Prostate gland (tissue), 2 donors: ENCODE results near the gene TMEM51. TPM values are rescaled to one million over a fixed set of nuclear protein-coding genes. Genes with fewer than 3 reads are reported as not detected.

Experiments
- DNase-seq: peaks from one replicate; pipeline ENCODE4 v3.0.0-alpha.2; 2019; ENCODE audit warnings: low spot score
- H3K27ac ChIP-seq, 2 donors: fragments of 200-600 bp; sonication (generic); 2 replicates each; pipeline ENCODE4 v1.5.1; 2017 to 2019
- H3K27me3 ChIP-seq: fragments of 200-600 bp; sonication (generic); replicated peaks from 2 replicates; pipeline ENCODE4 v1.5.1; 2019; ENCODE audit not compliant: insufficient read depth
- H3K36me3 ChIP-seq, 2 donors: fragments of 200-600 bp; sonication (generic); 1 replicate in 1 of 2; 2 replicates in 1 of 2; pipeline versions ENCODE4 v1.5.1 to v1.8.1; 2017 to 2019
- H3K4me1 ChIP-seq: fragments of 200-600 bp; sonication (generic); replicated peaks from 2 replicates; pipeline ENCODE4 v1.5.1; 2019
- H3K4me3 ChIP-seq, 2 donors: fragments of 200-600 bp; sonication (generic); 2 replicates each; pipeline ENCODE4 v1.5.1; 2017 to 2019
- H3K9me3 ChIP-seq: fragments of 200-600 bp; sonication (generic); 2 replicates; pipeline ENCODE4 v1.5.1; 2017
- POLR2A ChIP-seq: fragments of 450-650 bp; IDR thresholded peaks from one replicate; pipeline ENCODE4 v1.6.1; 2016; ENCODE audit warnings: antibody characterized with exemption, mild to moderate bottlenecking
- POLR2AphosphoS5 ChIP-seq: sonication (generic); formaldehyde crosslinking; IDR thresholded peaks from one replicate; pipeline ENCODE4 v1.6.1; 2017; ENCODE audit warnings: antibody characterized with exemption
- WGBS: methylation state at CpG from one replicate; pipeline ENCODE4 v1.1.5; 2018; 5-methylcytosine and 5-hydroxymethylcytosine counted together
- intact Hi-C: fragments of 100-400 bp; cut with DNase I; formaldehyde crosslinking; loops from one replicate; pipeline ENCODE4 v1.14.2; 2022
- total RNA-seq, 2 donors: library from RNA; depleted of rRNA; stranded (reverse); fragments of >200 nt; gene quantifications; one replicate each; pipeline ENCODE4 v1.1.0, GENCODE V29; 2016
- TF ChIP-seq, protein P1 (sequence below), 4 experiments: fragments of 200-600 bp in 2 of 4; fragments of 450-650 bp in 2 of 4; sonication (generic) in 2 of 4; IDR thresholded peaks; 1 replicate in 3 of 4; 2 replicates in 1 of 4; pipeline ENCODE4 v1.5.1; 2016 to 2019; ENCODE audit warnings: antibody characterized with exemption in 4 of 4, mild to moderate bottlenecking in 2 of 4, moderate library complexity in 2 of 4

TMEM51 gene
- total RNA-seq, 2 donors from 2014 or later = 9.8 to 17.6 TPM

DNA sequence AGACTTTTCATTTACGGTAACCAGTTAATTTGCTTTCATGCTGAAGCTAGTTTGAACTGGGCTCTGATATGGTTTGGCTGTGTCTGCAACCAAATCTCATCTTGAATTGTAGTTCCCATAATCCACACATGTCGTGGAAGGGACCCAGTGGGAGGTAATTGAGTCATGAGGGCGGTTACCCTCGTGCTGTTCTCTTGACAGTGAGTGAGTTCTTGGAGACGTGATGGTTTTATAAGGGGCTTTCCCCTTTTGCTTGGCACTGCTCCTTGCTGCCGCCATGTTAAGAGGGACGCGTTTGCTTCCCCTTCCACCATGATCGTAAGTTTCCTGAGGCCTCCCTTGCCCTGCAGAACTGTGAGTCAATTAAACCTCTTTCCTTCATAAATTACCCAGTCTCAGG, 83.2 kb downstream of the TMEM51 start:
- TF ChIP-seq POLR2AphosphoS5 (no peak), POLR2A (no peak)
- TF ChIP-seq, protein P1, sequence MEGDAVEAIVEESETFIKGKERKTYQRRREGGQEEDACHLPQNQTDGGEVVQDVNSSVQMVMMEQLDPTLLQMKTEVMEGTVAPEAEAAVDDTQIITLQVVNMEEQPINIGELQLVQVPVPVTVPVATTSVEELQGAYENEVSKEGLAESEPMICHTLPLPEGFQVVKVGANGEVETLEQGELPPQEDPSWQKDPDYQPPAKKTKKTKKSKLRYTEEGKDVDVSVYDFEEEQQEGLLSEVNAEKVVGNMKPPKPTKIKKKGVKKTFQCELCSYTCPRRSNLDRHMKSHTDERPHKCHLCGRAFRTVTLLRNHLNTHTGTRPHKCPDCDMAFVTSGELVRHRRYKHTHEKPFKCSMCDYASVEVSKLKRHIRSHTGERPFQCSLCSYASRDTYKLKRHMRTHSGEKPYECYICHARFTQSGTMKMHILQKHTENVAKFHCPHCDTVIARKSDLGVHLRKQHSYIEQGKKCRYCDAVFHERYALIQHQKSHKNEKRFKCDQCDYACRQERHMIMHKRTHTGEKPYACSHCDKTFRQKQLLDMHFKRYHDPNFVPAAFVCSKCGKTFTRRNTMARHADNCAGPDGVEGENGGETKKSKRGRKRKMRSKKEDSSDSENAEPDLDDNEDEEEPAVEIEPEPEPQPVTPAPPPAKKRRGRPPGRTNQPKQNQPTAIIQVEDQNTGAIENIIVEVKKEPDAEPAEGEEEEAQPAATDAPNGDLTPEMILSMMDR (IDR thresholded peaks at IDR 0.05) = no peak
- Histone ChIP-seq H3K27ac (no peak overlapping the region), H3K9me3 (no peaks in the 10 kb centered on the region), H3K4me3 (no peak overlapping the region), H3K4me1 (no peaks in the 10 kb centered on the region), H3K27me3 (no peaks in the 10 kb centered on the region), H3K36me3 (no peaks in the 10 kb centered on the region)
- intact Hi-C loops = no loop called here
- 76% methylated on average over 9 of the region's 9 CpGs for WGBS
- no peak for DNase-seq

DNA sequence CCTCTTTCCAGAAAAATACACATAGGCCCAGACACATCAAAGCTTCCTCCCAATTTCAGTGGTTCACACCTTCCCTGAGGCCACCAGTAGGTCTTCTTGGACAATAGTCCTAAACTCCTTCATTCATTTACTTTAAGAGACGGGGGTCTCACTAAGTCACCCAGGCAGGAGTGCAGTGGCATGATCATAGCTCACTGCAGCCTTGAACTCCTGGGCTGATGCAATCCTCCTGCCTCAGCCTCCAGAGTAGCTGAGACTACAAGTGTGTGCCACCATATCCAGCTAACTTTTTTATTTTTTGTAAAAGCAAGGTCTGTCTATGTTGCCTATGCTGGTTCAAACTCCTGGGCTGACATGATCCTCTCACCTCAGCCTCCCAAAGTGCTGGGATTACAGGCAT, 85.2 kb downstream of the TMEM51 start:
- TF ChIP-seq POLR2AphosphoS5 (no peak), POLR2A (no peak)
- TF ChIP-seq, protein P1 (IDR thresholded peaks at IDR 0.05) = no peak
- no peaks in the 10 kb centered on the region for H3K4me1 ChIP-seq
- H3K27me3 ChIP-seq = no peaks in the 10 kb centered on the region
- intact Hi-C loops = no loop called here
- H3K36me3 ChIP-seq = no peaks in the 10 kb centered on the region
- no peak for DNase-seq
- no peaks in the 10 kb centered on the region for H3K9me3 ChIP-seq
- no peak overlapping the region for H3K4me3 ChIP-seq
- whole genome bisulfite sequencing = 95% methylated on average over 1 of the region's 1 CpG
- H3K27ac ChIP-seq = no peak overlapping the region

DNA sequence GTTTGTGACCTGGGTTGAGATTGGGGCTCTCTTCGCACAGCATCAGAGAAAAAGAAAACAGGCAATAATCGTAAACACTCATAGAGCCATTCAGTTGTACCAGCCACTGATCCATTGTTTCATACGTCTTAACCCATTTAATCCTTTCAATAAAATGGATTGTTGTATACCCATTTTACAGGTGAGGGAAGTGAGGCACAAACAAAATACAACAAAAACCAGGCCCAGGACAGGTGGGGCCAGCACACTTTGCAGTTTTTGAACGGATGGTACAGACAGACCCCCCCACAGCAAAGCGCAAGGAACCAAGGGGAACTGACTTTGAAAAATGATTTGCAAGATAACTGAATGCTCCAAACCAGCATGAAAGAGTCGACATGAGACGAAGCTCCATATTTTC, 89.2 kb downstream of the TMEM51 start:
- intact Hi-C loops = no loop called here
- no peak for TF ChIP-seq POLR2AphosphoS5
- no peak for TF ChIP-seq POLR2A
- TF ChIP-seq, protein P1 (IDR thresholded peaks at IDR 0.05) = no peak
- 91% methylated on average over 7 of the region's 7 CpGs for WGBS
- DNase-seq = no peak
- Histone ChIP-seq H3K27me3 (no peaks in the 10 kb centered on the region), H3K9me3 (no peaks in the 10 kb centered on the region), H3K27ac (no peak overlapping the region), H3K4me1 (no peaks in the 10 kb centered on the region), H3K4me3 (no peak overlapping the region), H3K36me3 (no peaks in the 10 kb centered on the region)

DNA sequence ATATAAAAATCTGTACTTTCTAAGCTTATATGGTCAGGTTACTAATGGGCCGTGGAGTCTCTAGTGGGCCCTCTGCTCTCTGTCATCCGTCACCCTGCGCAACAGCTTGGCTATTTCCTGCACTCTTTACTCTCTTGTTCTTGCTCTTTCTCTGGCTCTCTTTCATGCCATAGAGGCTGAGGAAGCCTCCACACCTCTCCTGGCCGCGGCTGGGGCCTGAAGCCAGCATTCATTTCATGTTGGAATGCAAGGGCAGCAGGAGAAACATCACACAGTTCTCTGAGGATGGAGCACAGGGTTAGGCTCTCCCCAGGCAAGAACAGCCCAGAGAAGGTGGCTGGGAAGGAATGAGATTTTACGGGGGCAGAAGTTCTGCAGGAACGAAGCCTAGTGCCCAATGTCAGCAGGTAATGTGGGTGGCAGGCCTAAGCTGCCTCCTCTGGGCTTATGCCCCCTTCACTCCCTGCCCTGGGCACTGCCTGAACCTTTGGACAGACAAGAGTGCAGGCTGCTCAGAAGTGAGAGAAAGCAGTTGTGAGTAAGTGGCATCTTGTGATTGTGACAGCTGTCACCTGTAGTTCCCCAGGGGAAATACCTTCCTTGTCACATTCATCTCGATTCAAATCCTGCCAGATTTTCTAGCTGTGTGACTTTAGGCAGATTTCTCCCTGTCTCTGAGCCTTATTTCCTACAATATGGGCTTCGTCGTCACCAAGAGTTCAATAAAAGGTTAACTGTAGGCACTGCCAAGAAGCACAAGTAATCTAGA, 89.9 kb downstream of the TMEM51 start:
- DNase-seq = no peak
- intact Hi-C loops = no loop called here
- TF ChIP-seq POLR2A = no peak
- no peak for TF ChIP-seq POLR2AphosphoS5
- TF ChIP-seq, protein P1 (IDR thresholded peaks at IDR 0.05) = no peak
- no peaks in the 10 kb centered on the region for H3K9me3 ChIP-seq
- WGBS = 52% methylated on average over 10 of the region's 10 CpGs
- H3K4me1 ChIP-seq = no peaks in the 10 kb centered on the region
- H3K27ac ChIP-seq = no peak overlapping the region
- no peaks in the 10 kb centered on the region for H3K36me3 ChIP-seq
- no peaks in the 10 kb centered on the region for H3K27me3 ChIP-seq
- no peak overlapping the region for H3K4me3 ChIP-seq

DNA sequence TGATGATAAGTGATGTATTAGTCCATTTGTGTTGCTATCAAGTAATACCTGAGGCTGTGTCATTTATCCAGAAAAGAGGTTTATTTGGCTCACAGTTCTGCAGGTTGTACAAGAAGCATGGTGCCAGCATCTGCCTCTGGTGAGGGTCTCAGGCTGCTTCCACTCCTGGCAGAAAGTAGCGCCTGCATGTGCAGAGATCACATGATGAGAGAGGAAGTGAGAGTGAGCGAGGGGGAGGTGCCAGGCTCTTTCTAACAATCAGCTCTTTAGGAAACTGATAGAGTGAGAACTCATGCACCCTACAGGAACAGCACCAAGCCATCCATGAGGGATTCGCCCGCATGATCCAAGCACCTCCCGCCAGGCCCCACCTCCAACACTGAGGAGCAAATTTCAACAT, 91.3 kb downstream of the TMEM51 start:
- Histone ChIP-seq H3K27me3 (no peaks in the 10 kb centered on the region), H3K4me1 (no peaks in the 10 kb centered on the region), H3K36me3 (no peaks in the 10 kb centered on the region), H3K4me3 (no peak overlapping the region), H3K9me3 (no peaks in the 10 kb centered on the region), H3K27ac (no peak overlapping the region)
- TF ChIP-seq, protein P1 (IDR thresholded peaks at IDR 0.05) = no peak
- TF ChIP-seq POLR2A = no peak
- no peak for TF ChIP-seq POLR2AphosphoS5
- 87% methylated on average over 5 of the region's 5 CpGs for WGBS
- intact Hi-C loops = loop anchor here (5.0 kb wide), 1 partner anchor 33 kb away; no protein-coding TSS in a partner anchor
- no peak for DNase-seq
